ENCODE measurements around the gene LMBR1. TPM values are rescaled to one million over a fixed set of nuclear protein-coding genes. Genes with fewer than 3 reads are reported as not detected.

LMBR1 gene
- total and polyA plus RNA-seq, 4 donors: 11.2 to 35.7 (median 17.9) TPM

DNA sequence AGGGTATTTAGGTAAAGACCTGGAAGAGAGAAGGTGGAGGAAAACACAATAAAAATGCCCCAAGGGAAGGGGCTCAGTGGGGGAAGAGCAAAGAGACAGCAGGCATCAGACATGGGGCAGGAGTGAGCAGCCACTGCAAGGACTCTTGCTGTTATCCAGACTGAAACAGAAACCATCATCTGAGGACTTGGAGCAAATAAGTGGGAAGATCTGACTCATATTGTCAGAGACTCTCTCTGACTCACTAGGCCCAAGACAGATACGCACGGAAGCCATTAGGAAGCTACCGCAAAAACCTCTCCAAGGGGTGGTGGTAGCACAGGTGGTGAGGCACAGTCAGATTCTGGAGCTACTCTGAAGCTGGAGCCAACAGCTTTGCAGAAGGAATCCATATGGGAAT, 141.7 kb downstream of the LMBR1 start (continued):
- no peak for TF ChIP-seq REST (IDR thresholded peaks at IDR 0.05)
- TF ChIP-seq GABPA (IDR thresholded peaks at IDR 0.05 in 1 of 2, conservative IDR thresholded peaks at IDR 0.05 in 1 of 2): no peak
- TF ChIP-seq FOXA1 (IDR thresholded peaks at IDR 0.05): no peak
- TF ChIP-seq SP1 (IDR thresholded peaks at IDR 0.05): no peak
- no peak for TF ChIP-seq RXRA (IDR thresholded peaks at IDR 0.05)
- TF ChIP-seq RAD21 (IDR thresholded peaks at IDR 0.05): no peak

- H3K9ac ChIP-seq (ENCODE audit: low read depth in 1 of 2, low read length in 2 of 2): no peak overlapping the region
- 93% methylated on average over 1 of the region's 1 CpG for WGBS
These were observed 145.3 kb downstream of the LMBR1 start for GRCh38 chr7:156747718-156748117.

More at GRCh38 chr7:156747718-156748117, 145.3 kb downstream of the LMBR1 start:
- Histone ChIP-seq H3K4me3 (ENCODE audit: low read depth in 1 of 3, low read length in 3 of 3) (no peak overlapping the region), H3K27me3 (ENCODE audit: control insufficient read depth in 4 of 4, insufficient read depth in 4 of 4, low read length in 3 of 4) (no peaks in the 10 kb centered on the region), H3K9me3 (ENCODE audit: control insufficient read depth in 4 of 4, low read length in 3 of 4) (no peaks in the 10 kb centered on the region), H3K4me1 (ENCODE audit: control insufficient read depth in 4 of 4, insufficient read depth in 4 of 4, low read length in 3 of 4) (no peaks in the 10 kb centered on the region), H3K27ac (ENCODE audit: low read depth in 1 of 2, low read length in 2 of 2) (no peak overlapping the region), H3K36me3 (ENCODE audit: control insufficient read depth in 4 of 4, insufficient read depth in 3 of 4, low read depth in 1 of 4, low read length in 3 of 4) (peaks cover 0 to 3% (median 0%) of the 10 kb centered on the region in 4 donors)
- DNase-seq (ENCODE audit: low spot score): no peak
- TF ChIP-seq TAF1 (conservative IDR thresholded peaks at IDR 0.05): no peak
- TF ChIP-seq, protein P1, sequence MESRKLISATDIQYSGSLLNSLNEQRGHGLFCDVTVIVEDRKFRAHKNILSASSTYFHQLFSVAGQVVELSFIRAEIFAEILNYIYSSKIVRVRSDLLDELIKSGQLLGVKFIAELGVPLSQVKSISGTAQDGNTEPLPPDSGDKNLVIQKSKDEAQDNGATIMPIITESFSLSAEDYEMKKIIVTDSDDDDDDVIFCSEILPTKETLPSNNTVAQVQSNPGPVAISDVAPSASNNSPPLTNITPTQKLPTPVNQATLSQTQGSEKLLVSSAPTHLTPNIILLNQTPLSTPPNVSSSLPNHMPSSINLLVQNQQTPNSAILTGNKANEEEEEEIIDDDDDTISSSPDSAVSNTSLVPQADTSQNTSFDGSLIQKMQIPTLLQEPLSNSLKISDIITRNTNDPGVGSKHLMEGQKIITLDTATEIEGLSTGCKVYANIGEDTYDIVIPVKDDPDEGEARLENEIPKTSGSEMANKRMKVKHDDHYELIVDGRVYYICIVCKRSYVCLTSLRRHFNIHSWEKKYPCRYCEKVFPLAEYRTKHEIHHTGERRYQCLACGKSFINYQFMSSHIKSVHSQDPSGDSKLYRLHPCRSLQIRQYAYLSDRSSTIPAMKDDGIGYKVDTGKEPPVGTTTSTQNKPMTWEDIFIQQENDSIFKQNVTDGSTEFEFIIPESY (IDR thresholded peaks at IDR 0.05): no peak
- no peak for TF ChIP-seq EGR1 (IDR thresholded peaks at IDR 0.05; ENCODE audit: low read depth in 2 of 2)
- TF ChIP-seq REST (IDR thresholded peaks at IDR 0.05): no peak
- no peak for TF ChIP-seq HNF4A (conservative IDR thresholded peaks at IDR 0.05)
- TF ChIP-seq CTCF (IDR thresholded peaks at IDR 0.05; ENCODE audit: low read depth, low read length, missing input control): no peak
- no peak for TF ChIP-seq HNF4G (IDR thresholded peaks at IDR 0.05)
- TF ChIP-seq SP1 (IDR thresholded peaks at IDR 0.05): no peak
- TF ChIP-seq, protein P2, sequence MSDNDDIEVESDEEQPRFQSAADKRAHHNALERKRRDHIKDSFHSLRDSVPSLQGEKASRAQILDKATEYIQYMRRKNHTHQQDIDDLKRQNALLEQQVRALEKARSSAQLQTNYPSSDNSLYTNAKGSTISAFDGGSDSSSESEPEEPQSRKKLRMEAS (IDR thresholded peaks at IDR 0.05): no peak
- TF ChIP-seq FOXA2 (IDR thresholded peaks at IDR 0.05): no peak
- TF ChIP-seq NR2F2 (IDR thresholded peaks at IDR 0.05): no peak
